ENCODE data around the gene MSANTD4.

DNA sequence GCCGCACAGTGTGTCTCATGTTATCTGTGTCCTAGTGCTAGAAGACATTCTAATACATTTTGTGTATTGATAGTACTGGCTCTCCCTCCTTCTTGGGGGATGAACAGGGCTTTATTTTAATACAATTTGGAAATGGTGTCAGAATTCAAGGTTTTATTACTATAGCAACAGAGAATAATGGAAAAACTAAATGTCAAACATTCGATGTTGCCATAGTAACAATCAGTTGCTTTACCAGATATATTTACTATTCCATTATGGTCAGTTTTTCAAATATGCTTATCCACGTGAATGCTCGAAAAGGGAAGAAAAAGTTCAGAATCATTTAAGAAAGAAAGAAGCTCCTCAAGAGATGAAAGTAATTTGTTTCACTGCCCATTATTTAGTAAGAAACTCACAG is 8.6 kb upstream of the MSANTD4 start:
- TF ChIP-seq POLR2A (IDR thresholded peaks at IDR 0.05) (no peak), CTCF (IDR thresholded peaks at IDR 0.05) (no peak)

Measured in transverse colon (tissue), 3 donors.